Umbilical cord (tissue), 2 donors: ENCODE data around the gene PRXL2B. TPM values are rescaled to one million over a fixed set of nuclear protein-coding genes. Genes with fewer than 3 reads are reported as not detected.

Experiments used
- DNase-seq: peaks from one replicate; pipeline ENCODE4 v3.0.0-alpha.2; 2015; ENCODE audit warnings: low spot score
- total RNA-seq: library from RNA; depleted of rRNA; stranded (reverse); fragments of >200 nt; gene quantifications from one replicate; pipeline ENCODE4 v1.2.3, GENCODE V29; 2014; ENCODE audit warnings: low replicate concordance; ENCODE audit not compliant: insufficient read depth

The PRXL2B gene
- total RNA-seq, 1 donor from 2014 or later: 1.4 TPM

GRCh38 chr1:2597441-2598328 lies 11.1 kb downstream of the PRXL2B start:
- no peak for DNase-seq

- DNase-seq: no peak
Measured at GRCh38 chr1:2598329-2598931, 11.9 kb downstream of the PRXL2B start.

GRCh38 chr1:2601721-2602303 lies 15.2 kb downstream of the PRXL2B start:
- DNase-seq: no peak

- no peak for DNase-seq
Measured at GRCh38 chr1:2602311-2602835, 15.8 kb downstream of the PRXL2B start.

- no peak for DNase-seq
Measured at GRCh38 chr1:2602866-2603520, 16.4 kb downstream of the PRXL2B start.

- no peak for DNase-seq
Measured at GRCh38 chr1:2603521-2604155, 17.1 kb downstream of the PRXL2B start.

GRCh38 chr1:2604156-2604843 lies 17.7 kb downstream of the PRXL2B start:
- no peak for DNase-seq

- DNase-seq: no peak
Measured at GRCh38 chr1:2604844-2605508, 18.4 kb downstream of the PRXL2B start.

- no peak for DNase-seq
Measured at GRCh38 chr1:2605509-2606395, 19.2 kb downstream of the PRXL2B start.

GRCh38 chr1:2606396-2606880 lies 19.9 kb downstream of the PRXL2B start:
- DNase-seq: no peak

GRCh38 chr1:2606881-2607621 lies 20.5 kb downstream of the PRXL2B start:
- DNase-seq: no peak

GRCh38 chr1:2607641-2608091 lies 21.1 kb downstream of the PRXL2B start:
- DNase-seq: no peak

GRCh38 chr1:2609319-2610035 lies 22.9 kb downstream of the PRXL2B start:
- no peak for DNase-seq

GRCh38 chr1:2610036-2610959 lies 23.7 kb downstream of the PRXL2B start:
- DNase-seq: no peak

- peak; percentile 65 for DNase-seq
Measured at GRCh38 chr1:2611031-2611501, 24.5 kb downstream of the PRXL2B start.
